SK-N-SH (cell line): Measurements from ENCODE around the gene RNU5D-1. TPM values are rescaled to one million over a fixed set of nuclear protein-coding genes. Genes with fewer than 3 reads are reported as not detected.

Experiments
- CTCF ChIA-PET: fragments of 300-600, 350-600 bp; formaldehyde crosslinking; extraction: SDS; loops from one replicate; lab custom pipeline; 2021; lab: Yijun Ruan, JAX
- POLR2A ChIA-PET: fragments of 350-600 bp; sonication (Branson Sonifier 250); formaldehyde crosslinking; extraction: SDS; loops from one replicate; lab custom pipeline; 2020; ENCODE audit warnings: antibody characterized with exemption, inconsistent platforms; lab: Yijun Ruan, JAX
- DNase-seq: peaks from one replicate; pipeline ENCODE4 v3.0.0; 2012
- H2AFZ ChIP-seq: fragments of 200-600 bp; sonication (generic); 2 replicates; pipeline ENCODE4 v1.8.1; 2016; ENCODE audit warnings: antibody characterized with exemption, mild to moderate bottlenecking, low read depth
- H3F3A ChIP-seq: fragments of 200-600 bp; sonication (generic); replicated peaks from 2 replicates; pipeline ENCODE3; 2016; ENCODE audit warnings: antibody characterized with exemption, mild to moderate bottlenecking; ENCODE audit not compliant: insufficient read depth
- H3K27ac ChIP-seq, 2 experiments: fragments of 200-500 bp in 1 of 2; fragments of 200-600 bp in 1 of 2; sonication (Bioruptor generic) in 1 of 2; sonication (generic), shearing (Covaris generic) in 1 of 2; 2 replicates each; pipeline versions ENCODE4 v1.5.1 to v1.6.1; 2014 to 2016; ENCODE audit warnings: low read depth in 2 of 2, inconsistent platforms in 1 of 2, low read length in 1 of 2, mild to moderate bottlenecking in 1 of 2, mixed read lengths in 1 of 2
- H3K27me3 ChIP-seq: fragments of 200-600 bp; sonication (generic), shearing (Covaris generic); 2 replicates; pipeline ENCODE4 v1.6.1; 2016; ENCODE audit warnings: mixed run types; ENCODE audit not compliant: insufficient read depth
- H3K36me3 ChIP-seq, 2 experiments: fragments of 200-500 bp in 1 of 2; fragments of 200-600 bp in 1 of 2; sonication (Bioruptor generic) in 1 of 2; sonication (generic) in 1 of 2; replicated peaks in 1 of 2; 2 replicates each; pipeline versions ENCODE3 to v1.5.1; 2014 to 2016; ENCODE audit warnings: low read length in 1 of 2, mild to moderate bottlenecking in 1 of 2; ENCODE audit not compliant: insufficient read depth in 2 of 2, control insufficient read depth in 1 of 2
- H3K4me1 ChIP-seq, 2 experiments: fragments of 200-500 bp in 1 of 2; fragments of 200-600 bp in 1 of 2; sonication (Bioruptor generic) in 1 of 2; sonication (generic), shearing (Covaris generic) in 1 of 2; 2 replicates each; pipeline versions ENCODE4 v1.5.1 to v1.6.1; 2014 to 2016; ENCODE audit warnings: low read depth in 1 of 2, low read length in 1 of 2, mixed run types in 1 of 2; ENCODE audit not compliant: insufficient read depth in 2 of 2, control insufficient read depth in 1 of 2
- H3K4me2 ChIP-seq: fragments of 200-600 bp; sonication (generic), shearing (Covaris generic); 2 replicates; pipeline ENCODE4 v1.6.1; 2017; ENCODE audit warnings: mixed run types
- H3K4me3 ChIP-seq, 2 experiments: fragments of 200-500 bp in 1 of 2; fragments of 200-600 bp in 1 of 2; sonication (Bioruptor generic) in 1 of 2; sonication (generic), shearing (Covaris generic) in 1 of 2; 2 replicates each; pipeline versions ENCODE4 v1.5.1 to v1.8.1; 2014 to 2016; ENCODE audit warnings: low read depth in 2 of 2, inconsistent platforms in 1 of 2, low read length in 1 of 2, mild to moderate bottlenecking in 1 of 2, mixed read lengths in 1 of 2, moderate library complexity in 1 of 2
- H3K79me2 ChIP-seq: fragments of 200-600 bp; sonication (generic); 2 replicates; pipeline ENCODE4 v1.8.1; 2017; ENCODE audit warnings: mild to moderate bottlenecking; ENCODE audit not compliant: insufficient read depth
- H3K9ac ChIP-seq: fragments of 200-600 bp; sonication (generic); 2 replicates; pipeline ENCODE4 v1.6.1; 2017; ENCODE audit warnings: mixed run types
- H3K9me2 ChIP-seq: fragments of 200-600 bp; sonication (generic); 2 replicates; pipeline ENCODE4 v1.6.1; 2017; ENCODE audit warnings: mixed run types
- H3K9me3 ChIP-seq: fragments of 200-600 bp; sonication (generic); 2 replicates; pipeline ENCODE4 v1.6.1; 2017; ENCODE audit warnings: mixed run types, mild to moderate bottlenecking, moderate library complexity
- H4K20me1 ChIP-seq: fragments of 200-600 bp; sonication (generic); 2 replicates; pipeline ENCODE4 v1.6.1; 2017; ENCODE audit warnings: mild to moderate bottlenecking, mixed run types; ENCODE audit not compliant: insufficient read depth
- CHD2 ChIP-seq: fragments of 150-350 bp; IDR thresholded peaks from 2 replicates; pipeline ENCODE4 v1.6.1; 2018; ENCODE audit warnings: low read length; ENCODE audit not compliant: partially characterized antibody
- FOSL2 ChIP-seq: IDR thresholded peaks from 2 replicates; pipeline ENCODE4 v1.4.0; 2012; ENCODE audit warnings: low read depth, mild to moderate bottlenecking, moderate library complexity, borderline replicate concordance
- FOXJ3 ChIP-seq: sonication (generic); formaldehyde crosslinking; IDR thresholded peaks from 2 replicates; pipeline ENCODE4 v1.5.1; 2020; ENCODE audit warnings: mild to moderate bottlenecking, missing genetic modification reagents
- GABPA ChIP-seq: IDR thresholded peaks from 2 replicates; pipeline ENCODE4 v1.4.0; 2012; ENCODE audit warnings: low read depth, mild to moderate bottlenecking
- GATA2 ChIP-seq: sonication (generic); formaldehyde crosslinking; IDR thresholded peaks from 2 replicates; pipeline ENCODE4 v1.5.0; 2020; ENCODE audit warnings: mild to moderate bottlenecking, missing genetic modification reagents
- JUND ChIP-seq: IDR thresholded peaks from 2 replicates; pipeline ENCODE4 v1.4.0; 2012
- MXI1 ChIP-seq: IDR thresholded peaks from 2 replicates; pipeline ENCODE4 v1.6.1; 2012; ENCODE audit warnings: mild to moderate bottlenecking, low read depth, low read length, improper control_type of control experiment
- NFIC ChIP-seq: IDR thresholded peaks from 2 replicates; pipeline ENCODE4 v1.4.0; 2012; ENCODE audit warnings: borderline replicate concordance
- PBX3 ChIP-seq: IDR thresholded peaks from 2 replicates; pipeline ENCODE4; 2012
- RAD21 ChIP-seq: IDR thresholded peaks from 2 replicates; pipeline ENCODE4 v1.6.1; 2012; ENCODE audit warnings: mild to moderate bottlenecking, low read length
- RXRA ChIP-seq: IDR thresholded peaks from 2 replicates; pipeline ENCODE4 v1.4.0; 2012; ENCODE audit warnings: low read depth, mild to moderate bottlenecking, borderline replicate concordance
- SIN3A ChIP-seq: IDR thresholded peaks from 2 replicates; pipeline ENCODE4 v1.6.1; 2012; ENCODE audit warnings: low read depth, mild to moderate bottlenecking, low read length, moderate library complexity, borderline replicate concordance
- SMC3 ChIP-seq: IDR thresholded peaks from 2 replicates; pipeline ENCODE4 v1.6.1; 2012; ENCODE audit warnings: low read depth, low read length, improper control_type of control experiment
- TAF1 ChIP-seq: IDR thresholded peaks from 2 replicates; pipeline ENCODE4 v1.6.1; 2012; ENCODE audit warnings: low read depth, mild to moderate bottlenecking, low read length, moderate library complexity, borderline replicate concordance
- TCF12 ChIP-seq: IDR thresholded peaks from 2 replicates; pipeline ENCODE4 v1.4.0; 2012
- TEAD4 ChIP-seq: IDR thresholded peaks from 2 replicates; pipeline ENCODE4 v1.4.0; 2012; ENCODE audit warnings: mild to moderate bottlenecking, borderline replicate concordance; ENCODE audit not compliant: insufficient read depth
- USF2 ChIP-seq: fragments of 150-350 bp; IDR thresholded peaks from 2 replicates; pipeline ENCODE4 v1.6.1; 2017; ENCODE audit warnings: antibody characterized with exemption, low read length, low read depth, borderline replicate concordance
- whole genome bisulfite sequencing: methylation state at CpG from one replicate; pipeline ENCODE4 v1.1.6; 2017; ENCODE audit warnings: low lambda C conversion rate; 5-methylcytosine and 5-hydroxymethylcytosine counted together
- polyA plus RNA-seq, 3 experiments: library from polyadenylated mRNA; depleted of rRNA; stranded (reverse); fragments of >200 nt; gene quantifications; 2 replicates each; pipeline ENCODE4 v1.2.3, GENCODE V29; 2012

The RNU5D-1 gene
- polyA plus RNA-seq, 1 of the 3 experiments (the other 2 are of a cell fraction) = not detected

GRCh38 chr1:44696101-44696500, 34.9 kb downstream of the RNU5D-1 start:
- no peak overlapping the region for H3K9ac ChIP-seq
- no peak overlapping the region for H3K4me2 ChIP-seq
- H3K27ac ChIP-seq = no peak overlapping the region
- no peaks in the 10 kb centered on the region for H3F3A ChIP-seq
- no peak for DNase-seq
- H3K4me1 ChIP-seq = no peaks in the 10 kb centered on the region
- H3K4me3 ChIP-seq = no peak overlapping the region
- H2AFZ ChIP-seq = no peak overlapping the region
- H3K36me3 ChIP-seq = no peaks in the 10 kb centered on the region
- no peaks in the 10 kb centered on the region for H3K9me3 ChIP-seq
- no peaks in the 10 kb centered on the region for H3K9me2 ChIP-seq
- H4K20me1 ChIP-seq = no peaks in the 10 kb centered on the region
- ChIA-PET POLR2A (no interaction called here), CTCF (interaction anchor here (1.2 to 1.4 kb wide), 3 partner anchors 11 to 22 kb away, joined by 4 to 5 read pairs (median 4); no protein-coding TSS in a partner anchor)
- no peak for TF ChIP-seq SMC3
- no peak for TF ChIP-seq PBX3
- TF ChIP-seq RXRA = no peak
- no peak for TF ChIP-seq GABPA
- no peak for TF ChIP-seq TAF1
- TF ChIP-seq FOXJ3 (CRISPR knock-in tag) = no peak
- TF ChIP-seq NFIC = no peak
- no peak for TF ChIP-seq CHD2
- TF ChIP-seq MXI1 = no peak
- no peak for TF ChIP-seq RAD21
- TF ChIP-seq SIN3A = no peak
- TF ChIP-seq TEAD4 = no peak
- TF ChIP-seq JUND = no peak
- H3K79me2 ChIP-seq = no peaks in the 10 kb centered on the region
- 81% methylated on average over 3 of the region's 3 CpGs for WGBS
- H3K27me3 ChIP-seq = no peaks in the 10 kb centered on the region

GRCh38 chr1:44695671-44696070, 35.3 kb downstream of the RNU5D-1 start:
- Histone ChIP-seq H3K9me2 (no peaks in the 10 kb centered on the region), H3K9me3 (no peaks in the 10 kb centered on the region), H2AFZ (no peak overlapping the region), H4K20me1 (no peaks in the 10 kb centered on the region), H3K36me3 (no peaks in the 10 kb centered on the region), H3K4me3 (no peak overlapping the region), H3K4me2 (no peak overlapping the region), H3K27me3 (no peaks in the 10 kb centered on the region)
- CTCF ChIA-PET = interaction anchor here (1.2 kb wide), 1 partner anchor 11 kb away, joined by 4 read pairs; no protein-coding TSS in a partner anchor
- POLR2A ChIA-PET = no interaction called here
- TF ChIP-seq GATA2 (no peak), FOSL2 (no peak), USF2 (no peak), PBX3 (no peak), TCF12 (no peak)
- TF ChIP-seq, all 33 proteins: peak for 0
- H3K27ac ChIP-seq = no peak overlapping the region
- no peaks in the 10 kb centered on the region for H3F3A ChIP-seq
- H3K9ac ChIP-seq = no peak overlapping the region
- no peaks in the 10 kb centered on the region for H3K4me1 ChIP-seq
- 72% methylated on average over 4 of the region's 4 CpGs for WGBS
- no peaks in the 10 kb centered on the region for H3K79me2 ChIP-seq
- no peak for DNase-seq
